Peyer's patch (tissue), 4 donors: Measurements from ENCODE around the gene FIBP. TPM values are rescaled to one million over a fixed set of nuclear protein-coding genes. Genes with fewer than 3 reads are reported as not detected.

Source experiments
- DNase-seq, 3 donors: peaks; one replicate each; pipeline ENCODE4 v3.0.0-alpha.2; 2017 to 2019
- H3K27ac ChIP-seq, 4 donors: fragments of 200-600 bp; sonication (generic); one replicate each; pipeline ENCODE4 v1.5.1; 2016 to 2019
- H3K27me3 ChIP-seq, 2 donors: fragments of 200-600 bp; sonication (generic); one replicate each; pipeline ENCODE4 v1.5.1; 2019
- H3K36me3 ChIP-seq, 3 donors: fragments of 200-600 bp; sonication (generic); one replicate each; pipeline ENCODE4 v1.5.1; 2016 to 2019
- H3K4me1 ChIP-seq, 4 donors: fragments of 200-600 bp; sonication (generic); one replicate each; pipeline ENCODE4 v1.5.1; 2016 to 2019
- H3K4me3 ChIP-seq, 4 donors: fragments of 200-600 bp; sonication (generic); 1 replicate in 3 of 4; 2 replicates in 1 of 4; pipeline ENCODE4 v1.5.1; 2016 to 2019; ENCODE audit warnings: mild to moderate bottlenecking in 1 of 4
- H3K9me3 ChIP-seq, 4 donors: fragments of 200-600 bp; sonication (generic); one replicate each; pipeline ENCODE4 v1.5.1; 2016 to 2019; ENCODE audit warnings: mild to moderate bottlenecking in 1 of 4
- CTCF ChIP-seq, 6 experiments: fragments of 450-650 bp in 4 of 6; fragments of 200-600 bp in 2 of 6; sonication (generic) in 1 of 6; IDR thresholded peaks; one replicate each; pipeline ENCODE4 v1.5.1; 2017 to 2019; ENCODE audit warnings: antibody characterized with exemption in 6 of 6, mild to moderate bottlenecking in 3 of 6, moderate library complexity in 1 of 6
- POLR2A ChIP-seq, 2 donors: fragments of 450-650 bp; IDR thresholded peaks; one replicate each; pipeline ENCODE4 v1.5.1; 2017; ENCODE audit warnings: antibody characterized with exemption in 2 of 2, mild to moderate bottlenecking in 2 of 2, moderate library complexity in 2 of 2
- total RNA-seq, 4 donors: library from RNA; depleted of rRNA; stranded (reverse); fragments of >200 nt; gene quantifications; one replicate each; pipeline ENCODE4 v1.1.0, GENCODE V29; 2016

FIBP gene
- total RNA-seq, 4 donors from 2014 or later: 100 to 173 (median 122) TPM

- peaks cover 0 to 13% (median 0%) of the 10 kb centered on the region in 3 donors for H3K36me3 ChIP-seq
- no peak for DNase-seq
- H3K27ac ChIP-seq: peak overlapping the region in 3 of 4 donors; percentile 88 to 100 (median 98)
- no peaks in the 10 kb centered on the region for H3K9me3 ChIP-seq
- H3K4me3 ChIP-seq: peak overlapping the region; percentile 92 to 99 (median 96)
- TF ChIP-seq CTCF (IDR thresholded peaks at IDR 0.05) (no peak), POLR2A (IDR thresholded peaks at IDR 0.05) (no peak)
- H3K4me1 ChIP-seq: peaks cover 2 to 48% (median 21%) of the 10 kb centered on the region in 4 donors
- no peaks in the 10 kb centered on the region for H3K27me3 ChIP-seq
Observed at GRCh38 chr11:65917434-65918210, 29.4 kb upstream of the FIBP start.

- Histone ChIP-seq H3K4me1 (peaks cover 2 to 48% (median 21%) of the 10 kb centered on the region in 4 donors), H3K27ac (peak overlapping the region in 2 of 4 donors; percentile 75 to 98), H3K27me3 (no peaks in the 10 kb centered on the region), H3K9me3 (no peaks in the 10 kb centered on the region), H3K36me3 (peaks cover 0 to 8% (median 0%) of the 10 kb centered on the region in 3 donors), H3K4me3 (peak overlapping the region in 1 of 4 donors; percentile 94)
- no peak for TF ChIP-seq CTCF (IDR thresholded peaks at IDR 0.05)
- no peak for TF ChIP-seq POLR2A (IDR thresholded peaks at IDR 0.05)
- DNase-seq: no peak
Observed at GRCh38 chr11:65917077-65917433, 28.8 kb upstream of the FIBP start.

- Histone ChIP-seq H3K4me1 (peaks cover 2 to 51% (median 21%) of the 10 kb centered on the region in 4 donors), H3K27me3 (no peaks in the 10 kb centered on the region), H3K27ac (peak overlapping the region; percentile 25 to 98 (median 78)), H3K36me3 (peaks cover 0 to 3% (median 0%) of the 10 kb centered on the region in 3 donors), H3K4me3 (no peak overlapping the region), H3K9me3 (no peaks in the 10 kb centered on the region)
- no peak for DNase-seq
- TF ChIP-seq POLR2A (IDR thresholded peaks at IDR 0.05) (no peak), CTCF (IDR thresholded peaks at IDR 0.05) (no peak)
Observed at GRCh38 chr11:65916391-65916790, 28.1 kb upstream of the FIBP start.

- Histone ChIP-seq H3K27me3 (no peaks in the 10 kb centered on the region), H3K27ac (peak overlapping the region; percentile 60 to 81 (median 70)), H3K4me3 (no peak overlapping the region), H3K36me3 (no peaks in the 10 kb centered on the region), H3K4me1 (peaks cover 2 to 49% (median 21%) of the 10 kb centered on the region in 4 donors), H3K9me3 (no peaks in the 10 kb centered on the region)
- DNase-seq: peak; percentile 31 to 75 (median 56)
- no peak for TF ChIP-seq POLR2A (IDR thresholded peaks at IDR 0.05)
Observed at GRCh38 chr11:65915821-65916251, 27.6 kb upstream of the FIBP start.

GRCh38 chr11:65915101-65915820, 27.0 kb upstream of the FIBP start:
- Histone ChIP-seq H3K9me3 (no peaks in the 10 kb centered on the region), H3K27me3 (no peaks in the 10 kb centered on the region), H3K36me3 (no peaks in the 10 kb centered on the region), H3K4me1 (peaks cover 2 to 43% (median 16%) of the 10 kb centered on the region in 4 donors), H3K27ac (peak overlapping the region; percentile 60 to 81 (median 70)), H3K4me3 (no peak overlapping the region)
- no peak for DNase-seq
- no peak for TF ChIP-seq CTCF (IDR thresholded peaks at IDR 0.05)
- TF ChIP-seq POLR2A (IDR thresholded peaks at IDR 0.05): no peak

- no peak for DNase-seq
- H3K4me3 ChIP-seq: no peak overlapping the region
- H3K9me3 ChIP-seq: no peaks in the 10 kb centered on the region
- H3K4me1 ChIP-seq: peaks cover 2 to 36% (median 9%) of the 10 kb centered on the region in 4 donors
- H3K27me3 ChIP-seq: no peaks in the 10 kb centered on the region
- TF ChIP-seq CTCF (IDR thresholded peaks at IDR 0.05) (no peak), POLR2A (IDR thresholded peaks at IDR 0.05) (no peak)
- no peaks in the 10 kb centered on the region for H3K36me3 ChIP-seq
- no peak overlapping the region for H3K27ac ChIP-seq
Observed at GRCh38 chr11:65912845-65913244, 24.6 kb upstream of the FIBP start.
